HepG2 (cell line): ENCODE measurements around the gene MADCAM1. TPM values are rescaled to one million over a fixed set of nuclear protein-coding genes. Genes with fewer than 3 reads are reported as not detected.

Experiments
- ARNT2 ChIP-seq: sonication (generic); formaldehyde crosslinking; IDR thresholded peaks from 2 replicates; pipeline ENCODE4 v1.8.0; 2022; ENCODE audit warnings: mild to moderate bottlenecking, low read depth, missing genetic modification reagents, moderate library complexity
- BRD4 ChIP-seq: sonication (generic); formaldehyde crosslinking; IDR thresholded peaks from 2 replicates; pipeline ENCODE4 v1.4.0; 2020; ENCODE audit warnings: missing genetic modification reagents
- EED ChIP-seq: sonication (generic); formaldehyde crosslinking; IDR thresholded peaks from 2 replicates; pipeline ENCODE4 v1.5.0; 2020; ENCODE audit warnings: mild to moderate bottlenecking, missing genetic modification reagents
- ESRRA ChIP-seq: sonication (generic); formaldehyde crosslinking; IDR thresholded peaks from 2 replicates; pipeline ENCODE4 v1.5.1; 2020; ENCODE audit warnings: mild to moderate bottlenecking, low read depth, missing genetic modification reagents
- FIP1L1 ChIP-seq: fragments of 200-400 bp; formaldehyde crosslinking; IDR thresholded peaks from 2 replicates; pipeline ENCODE4 v1.6.1; 2018; ENCODE audit warnings: low read depth, mild to moderate bottlenecking, low read length, moderate library complexity, borderline replicate concordance; ENCODE audit not compliant: insufficient read depth
- HES4 ChIP-seq: sonication (generic); formaldehyde crosslinking; IDR thresholded peaks from 2 replicates; pipeline ENCODE4 v1.9.0; 2021; ENCODE audit warnings: mild to moderate bottlenecking, missing genetic modification reagents, borderline replicate concordance
- HMGA1 ChIP-seq: sonication (generic); formaldehyde crosslinking; conservative IDR thresholded peaks from 2 replicates; pipeline ENCODE4 v1.4.0; 2020; ENCODE audit warnings: missing genetic modification reagents
- KLF11 ChIP-seq: IDR thresholded peaks from 2 replicates; pipeline ENCODE4 v1.6.1; 2016; ENCODE audit warnings: missing compliant biosample characterization
- MTF2 ChIP-seq: sonication (generic); formaldehyde crosslinking; IDR thresholded peaks from 2 replicates; pipeline ENCODE4 v1.5.0; 2020; ENCODE audit warnings: missing genetic modification reagents, borderline replicate concordance
- MXD4 ChIP-seq: IDR thresholded peaks from 2 replicates; pipeline ENCODE4 v1.6.1; 2016; ENCODE audit warnings: mild to moderate bottlenecking, missing biosample characterization, missing genetic modification reagents
- POLR2G ChIP-seq: fragments of 200-400 bp; formaldehyde crosslinking; IDR thresholded peaks from 2 replicates; pipeline ENCODE4 v1.6.1; 2018; ENCODE audit warnings: mild to moderate bottlenecking, low read depth, low read length, moderate library complexity
- ZFP36L1 ChIP-seq: sonication (generic); formaldehyde crosslinking; IDR thresholded peaks from 2 replicates; pipeline ENCODE4 v1.8.0; 2022; ENCODE audit warnings: mild to moderate bottlenecking, missing genetic modification reagents, moderate library complexity
- ZNF329 ChIP-seq: sonication (generic); formaldehyde crosslinking; IDR thresholded peaks from 2 replicates; pipeline ENCODE4 v1.9.0; 2021; ENCODE audit warnings: low read depth, mild to moderate bottlenecking, missing genetic modification reagents
- ZNF550 ChIP-seq: sonication (generic); formaldehyde crosslinking; IDR thresholded peaks from 2 replicates; pipeline ENCODE4 v1.4.0; 2020; ENCODE audit warnings: mild to moderate bottlenecking, missing genetic modification reagents, borderline replicate concordance
- ZNF598 ChIP-seq: sonication (generic); formaldehyde crosslinking; IDR thresholded peaks from 2 replicates; pipeline ENCODE4 v1.5.1; 2020; ENCODE audit warnings: mild to moderate bottlenecking, missing genetic modification reagents, borderline replicate concordance
- ZNF660 ChIP-seq: sonication (generic); formaldehyde crosslinking; IDR thresholded peaks from 2 replicates; pipeline ENCODE4 v1.5.1; 2020; ENCODE audit warnings: mild to moderate bottlenecking, low read depth, missing genetic modification reagents, borderline replicate concordance
- ZNF781 ChIP-seq: sonication (generic); formaldehyde crosslinking; IDR thresholded peaks from 2 replicates; pipeline ENCODE4 v1.5.1; 2020; ENCODE audit warnings: borderline replicate concordance, mild to moderate bottlenecking, missing genetic modification reagents; ENCODE audit errors: not compliant biosample characterization
- ZZZ3 ChIP-seq: sonication (generic); formaldehyde crosslinking; IDR thresholded peaks from 2 replicates; pipeline ENCODE4 v1.4.0; 2020; ENCODE audit warnings: missing genetic modification reagents, mild to moderate bottlenecking, borderline replicate concordance
- polyA plus RNA-seq, 8 experiments: library from polyadenylated mRNA; depleted of rRNA in 3 of 8; stranded (reverse) in 7 of 8; unstranded in 1 of 8; fragments of >200 nt; fragmentation: Illumina TruSeq in 4 of 8; extraction: Trizol in 4 of 8; gene quantifications; 2 replicates each; pipeline versions ENCODE4 v1.2.1 to v1.2.3, GENCODE V29; 2011 to 2016; ENCODE audit warnings: low read depth in 4 of 8, missing spikeins in 1 of 8, mixed read lengths in 1 of 8; ENCODE audit not compliant: insufficient read depth in 1 of 8
- total RNA-seq, 5 experiments: library from RNA; depleted of rRNA; stranded (reverse); fragments of >200 nt; fragmentation: Illumina TruSeq; extraction: Trizol; gene quantifications; 2 replicates each; pipeline ENCODE4 v1.2.3, GENCODE V29; 2016; ENCODE audit warnings: low read depth in 1 of 5
- TF ChIP-seq, protein P1 (sequence below): IDR thresholded peaks from 2 replicates; pipeline ENCODE4 v1.6.1; 2016; ENCODE audit warnings: mild to moderate bottlenecking, missing biosample characterization, missing genetic modification reagents
- TF ChIP-seq, protein P2 (sequence below): sonication (generic); formaldehyde crosslinking; IDR thresholded peaks from 2 replicates; pipeline ENCODE4 v1.5.1; 2020; ENCODE audit warnings: missing genetic modification reagents, mild to moderate bottlenecking, borderline replicate concordance
- TF ChIP-seq, protein P3 (sequence below): sonication (generic); formaldehyde crosslinking; IDR thresholded peaks from 2 replicates; pipeline ENCODE4 v1.5.0; 2020; ENCODE audit warnings: mild to moderate bottlenecking, missing genetic modification reagents
- TF ChIP-seq, protein P4 (sequence below): sonication (generic); formaldehyde crosslinking; IDR thresholded peaks from 2 replicates; pipeline ENCODE4 v1.4.0; 2020; ENCODE audit warnings: missing genetic modification reagents, low read depth, mild to moderate bottlenecking, borderline replicate concordance

Gene MADCAM1
- total and polyA plus RNA-seq, 2 of the 13 experiments (the other 11 are each of a cell fraction or from before 2014, with no cell fraction given), result 0.29 to 0.33 TPM

DNA sequence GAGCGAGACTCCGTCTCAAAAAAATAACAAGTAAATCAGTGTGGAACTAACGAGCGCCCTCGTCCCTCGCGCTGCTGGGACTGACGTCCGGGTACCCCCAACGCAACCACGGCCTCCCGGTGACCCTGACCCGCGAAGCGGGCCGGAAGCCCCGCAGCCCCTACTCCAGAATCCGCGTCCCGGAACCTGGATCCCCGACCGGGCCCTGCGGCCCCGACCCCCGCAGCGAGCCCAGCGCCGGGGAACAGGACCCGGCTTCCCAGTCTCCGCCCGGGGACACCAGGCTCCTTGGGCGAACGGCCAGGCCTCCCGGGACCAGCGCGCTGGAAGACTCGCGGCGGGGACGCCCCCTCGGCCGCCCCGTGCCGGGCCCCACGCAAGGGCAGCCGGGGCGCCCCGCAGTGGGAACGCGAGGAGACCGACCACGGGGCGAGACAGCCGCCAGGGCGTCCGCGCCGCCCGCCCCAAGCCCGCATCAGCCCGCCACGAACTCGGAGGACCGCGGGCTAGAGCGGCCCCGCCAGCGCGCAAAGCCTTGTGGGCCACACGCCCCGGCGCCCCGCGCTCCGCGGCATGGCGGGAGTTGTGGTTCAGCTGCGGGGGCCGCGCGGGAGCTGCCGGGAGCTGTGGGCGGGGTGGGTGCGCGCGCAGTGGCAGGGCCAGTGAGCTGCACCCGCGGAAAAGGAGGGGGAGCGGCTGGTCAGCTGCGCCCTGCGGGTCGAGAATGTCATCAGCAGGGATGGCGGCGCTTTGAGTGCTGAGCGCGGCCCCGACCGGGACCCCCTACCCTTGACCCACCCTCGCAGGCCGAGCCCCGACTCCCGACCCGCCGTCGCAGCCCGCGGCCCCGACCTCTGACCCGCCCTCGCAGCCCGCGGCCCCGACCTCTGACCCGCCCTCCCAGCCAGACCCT is 7.5 kb upstream of the MADCAM1 start (continued):
- peak; percentile 31; the same call in 1 of the 2 replicates for TF ChIP-seq HES4 (CRISPR knock-in tag)
- TF ChIP-seq, protein P1, sequence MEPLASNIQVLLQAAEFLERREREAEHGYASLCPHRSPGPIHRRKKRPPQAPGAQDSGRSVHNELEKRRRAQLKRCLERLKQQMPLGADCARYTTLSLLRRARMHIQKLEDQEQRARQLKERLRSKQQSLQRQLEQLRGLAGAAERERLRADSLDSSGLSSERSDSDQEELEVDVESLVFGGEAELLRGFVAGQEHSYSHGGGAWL (CRISPR knock-in tag), result no peak
- peak; percentile 48 for TF ChIP-seq MXD4 (CRISPR knock-in tag)
- no peak for TF ChIP-seq ZFP36L1
- TF ChIP-seq ZZZ3 (CRISPR knock-in tag), result no peak
- TF ChIP-seq, protein P2, sequence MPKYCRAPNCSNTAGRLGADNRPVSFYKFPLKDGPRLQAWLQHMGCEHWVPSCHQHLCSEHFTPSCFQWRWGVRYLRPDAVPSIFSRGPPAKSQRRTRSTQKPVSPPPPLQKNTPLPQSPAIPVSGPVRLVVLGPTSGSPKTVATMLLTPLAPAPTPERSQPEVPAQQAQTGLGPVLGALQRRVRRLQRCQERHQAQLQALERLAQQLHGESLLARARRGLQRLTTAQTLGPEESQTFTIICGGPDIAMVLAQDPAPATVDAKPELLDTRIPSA (CRISPR knock-in tag), result no peak
- no peak for TF ChIP-seq FIP1L1
- peak; percentile 72 for TF ChIP-seq ARNT2 (CRISPR knock-in tag)
- TF ChIP-seq HMGA1 (CRISPR knock-in tag), result no peak
- TF ChIP-seq BRD4 (CRISPR knock-in tag), result peak; percentile 56
- TF ChIP-seq ZNF598 (CRISPR knock-in tag), result 0 out of 2 replicates have a peak, but pooled peaks have one; percentile 7
- TF ChIP-seq ZNF329 (CRISPR knock-in tag), result no peak
- TF ChIP-seq EED (CRISPR knock-in tag), result peak; percentile 30; the same call in 1 of the 2 replicates
- peak; percentile 52 for TF ChIP-seq POLR2G
- TF ChIP-seq ZNF660, result no peak
- TF ChIP-seq, protein P3, sequence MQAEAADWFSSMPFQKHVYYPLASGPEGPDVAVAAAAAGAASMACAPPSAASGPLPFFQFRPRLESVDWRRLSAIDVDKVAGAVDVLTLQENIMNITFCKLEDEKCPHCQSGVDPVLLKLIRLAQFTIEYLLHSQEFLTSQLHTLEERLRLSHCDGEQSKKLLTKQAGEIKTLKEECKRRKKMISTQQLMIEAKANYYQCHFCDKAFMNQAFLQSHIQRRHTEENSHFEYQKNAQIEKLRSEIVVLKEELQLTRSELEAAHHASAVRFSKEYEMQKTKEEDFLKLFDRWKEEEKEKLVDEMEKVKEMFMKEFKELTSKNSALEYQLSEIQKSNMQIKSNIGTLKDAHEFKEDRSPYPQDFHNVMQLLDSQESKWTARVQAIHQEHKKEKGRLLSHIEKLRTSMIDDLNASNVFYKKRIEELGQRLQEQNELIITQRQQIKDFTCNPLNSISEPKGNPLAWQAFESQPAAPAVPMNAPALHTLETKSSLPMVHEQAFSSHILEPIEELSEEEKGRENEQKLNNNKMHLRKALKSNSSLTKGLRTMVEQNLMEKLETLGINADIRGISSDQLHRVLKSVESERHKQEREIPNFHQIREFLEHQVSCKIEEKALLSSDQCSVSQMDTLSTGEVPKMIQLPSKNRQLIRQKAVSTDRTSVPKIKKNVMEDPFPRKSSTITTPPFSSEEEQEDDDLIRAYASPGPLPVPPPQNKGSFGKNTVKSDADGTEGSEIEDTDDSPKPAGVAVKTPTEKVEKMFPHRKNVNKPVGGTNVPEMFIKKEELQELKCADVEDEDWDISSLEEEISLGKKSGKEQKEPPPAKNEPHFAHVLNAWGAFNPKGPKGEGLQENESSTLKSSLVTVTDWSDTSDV, result peak; percentile 50; the same call in 1 of the 2 replicates
- no peak for TF ChIP-seq KLF11
- TF ChIP-seq ESRRA, result peak; percentile 81; the same call in 1 of the 2 replicates
- TF ChIP-seq, protein P4, sequence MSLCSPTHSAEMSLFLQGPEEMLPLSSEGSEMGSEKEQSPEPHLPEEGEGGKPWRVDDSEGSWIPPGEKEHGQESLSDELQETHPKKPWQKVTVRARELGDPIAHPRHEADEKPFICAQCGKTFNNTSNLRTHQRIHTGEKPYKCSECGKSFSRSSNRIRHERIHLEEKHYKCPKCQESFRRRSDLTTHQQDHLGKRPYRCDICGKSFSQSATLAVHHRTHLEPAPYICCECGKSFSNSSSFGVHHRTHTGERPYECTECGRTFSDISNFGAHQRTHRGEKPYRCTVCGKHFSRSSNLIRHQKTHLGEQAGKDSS, result 0 out of 2 replicates have a peak, but pooled peaks have one; percentile 54
- no peak for TF ChIP-seq MTF2 (CRISPR knock-in tag)
- TF ChIP-seq ZNF550 (CRISPR knock-in tag), result no peak
- no peak for TF ChIP-seq ZNF781 (CRISPR knock-in tag)
